ENCODE data around the gene EXOSC3. TPM values are rescaled to one million over a fixed set of nuclear protein-coding genes. Genes with fewer than 3 reads are reported as not detected.

The EXOSC3 gene
- polyA plus RNA-seq, 1 donor (not counting 4 experiments of a cell fraction or from before 2014, with no cell fraction given), result 48.8 TPM

DNA sequence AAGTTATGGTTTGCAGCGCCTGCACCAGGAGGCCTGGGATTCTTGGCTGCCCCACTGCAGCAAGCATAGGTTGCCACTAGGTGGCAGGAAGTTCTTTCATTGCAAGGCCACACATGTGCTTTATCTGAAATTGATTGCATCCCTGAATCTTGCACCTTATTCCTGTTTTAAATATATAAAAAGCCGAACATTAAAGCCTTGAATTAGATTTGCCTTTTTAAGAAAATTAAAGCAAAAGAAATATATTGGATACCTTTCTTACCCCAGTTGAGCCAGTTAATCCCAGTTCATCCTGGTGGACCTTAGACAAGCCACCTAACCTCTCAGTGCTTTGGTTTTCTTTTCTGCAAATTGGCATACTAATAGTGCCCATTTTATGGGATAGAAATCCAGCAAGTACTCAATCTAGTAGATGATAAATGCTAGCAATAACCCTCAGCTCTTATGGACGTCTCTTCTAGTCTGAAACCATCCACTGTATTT is 37.6 kb downstream of the EXOSC3 start:
- FAIRE-seq (peak; percentile 86), DNase-seq (ENCODE audit: low read depth, low spot score) (no peak)
- Histone ChIP-seq H3K9me3 (ENCODE audit: control insufficient read depth, low read depth, low read length) (no peaks in the 10 kb centered on the region), H3K9me1 (ENCODE audit: control insufficient read depth, extremely low read depth, insufficient read depth, low read length) (no peaks in the 10 kb centered on the region), H3K4me3 (ENCODE audit: control insufficient read depth in 2 of 3, extremely low read depth in 1 of 3, insufficient read depth in 2 of 3, low read depth in 1 of 3, low read length in 3 of 3) (no peak overlapping the region), H4K20me1 (ENCODE audit: control insufficient read depth, extremely low read depth, insufficient read depth, low read length) (no peaks in the 10 kb centered on the region), H3K4me1 (ENCODE audit: control insufficient read depth, extremely low read depth, insufficient read depth, low read length) (no peaks in the 10 kb centered on the region), H3K4me2 (ENCODE audit: control insufficient read depth, extremely low read depth, insufficient read depth, low read depth, low read length) (no peak overlapping the region), H3K9ac (ENCODE audit: control insufficient read depth, extremely low read depth, insufficient read depth, low read length) (no peak overlapping the region), H3K27me3 (ENCODE audit: control insufficient read depth, extremely low read depth, insufficient read depth, low read length) (peaks cover 10% of the 10 kb centered on the region), H3K79me2 (ENCODE audit: control insufficient read depth, insufficient read depth, low read length) (no peaks in the 10 kb centered on the region), H3K27ac (ENCODE audit: control insufficient read depth, insufficient read depth, low read length) (no peak overlapping the region), H2AFZ (ENCODE audit: control insufficient read depth, low read length) (no peak overlapping the region), H3K36me3 (ENCODE audit: control insufficient read depth in 2 of 2, extremely low read depth in 1 of 2, insufficient read depth in 2 of 2, low read length in 2 of 2) (no peaks in the 10 kb centered on the region)
- dilution Hi-C loops (cut with MboI; ENCODE audit: extremely low pct_ligation_motif_present, low sequenced_read_pairs), result no loop called here
- no peak for TF ChIP-seq EZH2 (IDR thresholded peaks at IDR 0.05; ENCODE audit: low read length)
- TF ChIP-seq CTCF (optimal IDR thresholded peaks at IDR 0.05 in 1 of 3, IDR thresholded peaks at IDR 0.05 in 1 of 3, conservative IDR thresholded peaks at IDR 0.05 in 1 of 3; ENCODE audit: extremely low read depth in 1 of 3, insufficient read depth in 2 of 3, low read length in 3 of 3), result peak; percentile 90 to 94 (median 94)

GRCh38 chr9:37746448-37747270 is 38.2 kb downstream of the EXOSC3 start:
- H3K36me3 ChIP-seq (ENCODE audit: control insufficient read depth in 2 of 2, extremely low read depth in 1 of 2, insufficient read depth in 2 of 2, low read length in 2 of 2), result no peaks in the 10 kb centered on the region
- no peaks in the 10 kb centered on the region for H3K4me1 ChIP-seq (ENCODE audit: control insufficient read depth, extremely low read depth, insufficient read depth, low read length)
- no peak overlapping the region for H2AFZ ChIP-seq (ENCODE audit: control insufficient read depth, low read length)
- no peak overlapping the region for H3K4me3 ChIP-seq (ENCODE audit: control insufficient read depth in 2 of 3, extremely low read depth in 1 of 3, insufficient read depth in 2 of 3, low read depth in 1 of 3, low read length in 3 of 3)
- DNase-seq (ENCODE audit: low read depth, low spot score) (no peak), FAIRE-seq (no peak)
- TF ChIP-seq CTCF (optimal IDR thresholded peaks at IDR 0.05 in 1 of 3, IDR thresholded peaks at IDR 0.05 in 1 of 3, conservative IDR thresholded peaks at IDR 0.05 in 1 of 3; ENCODE audit: extremely low read depth in 1 of 3, insufficient read depth in 2 of 3, low read length in 3 of 3) (no peak), EZH2 (IDR thresholded peaks at IDR 0.05; ENCODE audit: low read length) (no peak)
- no peaks in the 10 kb centered on the region for H3K9me1 ChIP-seq (ENCODE audit: control insufficient read depth, extremely low read depth, insufficient read depth, low read length)
- H3K27me3 ChIP-seq (ENCODE audit: control insufficient read depth, extremely low read depth, insufficient read depth, low read length), result peaks cover 10% of the 10 kb centered on the region
- dilution Hi-C loops (cut with MboI; ENCODE audit: extremely low pct_ligation_motif_present, low sequenced_read_pairs), result no loop called here
- H3K9me3 ChIP-seq (ENCODE audit: control insufficient read depth, low read depth, low read length), result no peaks in the 10 kb centered on the region
- H3K9ac ChIP-seq (ENCODE audit: control insufficient read depth, extremely low read depth, insufficient read depth, low read length), result no peak overlapping the region
- H3K79me2 ChIP-seq (ENCODE audit: control insufficient read depth, insufficient read depth, low read length), result no peaks in the 10 kb centered on the region
- no peak overlapping the region for H3K27ac ChIP-seq (ENCODE audit: control insufficient read depth, insufficient read depth, low read length)
- no peaks in the 10 kb centered on the region for H4K20me1 ChIP-seq (ENCODE audit: control insufficient read depth, extremely low read depth, insufficient read depth, low read length)
- H3K4me2 ChIP-seq (ENCODE audit: control insufficient read depth, extremely low read depth, insufficient read depth, low read depth, low read length), result no peak overlapping the region

Measured in keratinocyte (primary cell).